Measurements from ENCODE around the gene BHMT2.

The BHMT2 gene

GRCh38 chr5:79069488-79070349 lies at the start of gene BHMT2, which contains the start of gene DMGDH:
Gene BHMT2, plus strand, starts transcription at chr5:79069767. Its CDS starts 16 bp downstream, at chr5:79069783.
Gene DMGDH, minus strand, starts transcription at chr5:79069674. Its CDS starts 54 bp downstream, at chr5:79069620.
- peak; percentile 59 for DNase-seq

- DNase-seq, result peak; percentile 11
Measured at GRCh38 chr5:79020861-79021561, 48.6 kb upstream of the BHMT2 start.

- no peak for DNase-seq
Measured at GRCh38 chr5:79021753-79022152, 47.8 kb upstream of the BHMT2 start.

- DNase-seq, result no peak
Measured at GRCh38 chr5:79022771-79023170, 46.8 kb upstream of the BHMT2 start.

GRCh38 chr5:79023348-79023747 lies 46.2 kb upstream of the BHMT2 start:
- no peak for DNase-seq

GRCh38 chr5:79023947-79024346 lies 45.6 kb upstream of the BHMT2 start:
- no peak for DNase-seq

- peak; percentile 0 for DNase-seq
Measured at GRCh38 chr5:79025054-79025472, 44.5 kb upstream of the BHMT2 start.

- no peak for DNase-seq
Measured at GRCh38 chr5:79030663-79031484, 38.7 kb upstream of the BHMT2 start.

GRCh38 chr5:79031485-79031867 lies 38.1 kb upstream of the BHMT2 start:
- DNase-seq, result no peak

GRCh38 chr5:79032031-79032695 lies 37.4 kb upstream of the BHMT2 start:
- DNase-seq, result no peak

GRCh38 chr5:79032782-79033181 lies 36.8 kb upstream of the BHMT2 start:
- no peak for DNase-seq

- no peak for DNase-seq
Measured at GRCh38 chr5:79035237-79035636, 34.3 kb upstream of the BHMT2 start.

- DNase-seq, result no peak
Measured at GRCh38 chr5:79036769-79037168, 32.8 kb upstream of the BHMT2 start.

- DNase-seq, result no peak
Measured at GRCh38 chr5:79042188-79042587, 27.4 kb upstream of the BHMT2 start.

GRCh38 chr5:79047199-79047598 lies 22.4 kb upstream of the BHMT2 start:
- DNase-seq, result no peak

GRCh38 chr5:79048437-79048836 lies 21.1 kb upstream of the BHMT2 start:
- DNase-seq, result no peak

GRCh38 chr5:79050498-79050897 lies 19.1 kb upstream of the BHMT2 start:
- no peak for DNase-seq

- no peak for DNase-seq
Measured at GRCh38 chr5:79053321-79053720, 16.2 kb upstream of the BHMT2 start.

GRCh38 chr5:79055017-79055416 lies 14.6 kb upstream of the BHMT2 start:
- DNase-seq, result no peak

- DNase-seq, result no peak
Measured at GRCh38 chr5:79056847-79057246, 12.7 kb upstream of the BHMT2 start.

- no peak for DNase-seq
Measured at GRCh38 chr5:79059674-79060073, 9.9 kb upstream of the BHMT2 start.

- DNase-seq, result no peak
Measured at GRCh38 chr5:79062436-79062835, 7.1 kb upstream of the BHMT2 start.

GRCh38 chr5:79070350-79070667 lies 742 bp downstream of the BHMT2 start:
- no peak for DNase-seq
